SK-N-SH (cell line): ENCODE data around the gene EXOC6.

Experiments
- EZH2phosphoT487 ChIP-seq: fragments of 200-600 bp; sonication (generic); IDR thresholded peaks from 2 replicates; pipeline ENCODE4 v1.6.1; 2017; ENCODE audit warnings: low read depth, mixed run types, mild to moderate bottlenecking, antibody characterized with exemption, moderate library complexity, borderline replicate concordance
- GABPA ChIP-seq: IDR thresholded peaks from 2 replicates; pipeline ENCODE4 v1.4.0; 2012; ENCODE audit warnings: low read depth, mild to moderate bottlenecking
- JUND ChIP-seq: IDR thresholded peaks from 2 replicates; pipeline ENCODE4 v1.4.0; 2012
- NFIC ChIP-seq: IDR thresholded peaks from 2 replicates; pipeline ENCODE4 v1.4.0; 2012; ENCODE audit warnings: borderline replicate concordance
- POLR2AphosphoS5 ChIP-seq: IDR thresholded peaks from 2 replicates; pipeline ENCODE4 v1.6.1; 2012; ENCODE audit warnings: low read depth, low read length
- RAD21 ChIP-seq: IDR thresholded peaks from 2 replicates; pipeline ENCODE4 v1.6.1; 2012; ENCODE audit warnings: mild to moderate bottlenecking, low read length
- RFX5 ChIP-seq: IDR thresholded peaks from 2 replicates; pipeline ENCODE4 v1.6.1; 2012; ENCODE audit warnings: mild to moderate bottlenecking, improper control_type of control experiment, low read length
- YY1 ChIP-seq: IDR thresholded peaks from 2 replicates; pipeline ENCODE4 v1.4.0; 2012; ENCODE audit warnings: low read depth, mild to moderate bottlenecking
- TF ChIP-seq, protein P1 (sequence below): fragments of 200-600 bp; sonication (generic); IDR thresholded peaks from 2 replicates; pipeline ENCODE4 v1.6.1; 2017; ENCODE audit warnings: antibody characterized with exemption, mild to moderate bottlenecking, moderate library complexity
- TF ChIP-seq, protein P2 (sequence below): IDR thresholded peaks from 2 replicates; pipeline ENCODE4 v1.4.0; 2012; ENCODE audit warnings: low read depth
- TF ChIP-seq, protein P3 (sequence below): IDR thresholded peaks from 2 replicates; pipeline ENCODE4 v1.4.0; 2012; ENCODE audit warnings: low read depth, borderline replicate concordance

DNA sequence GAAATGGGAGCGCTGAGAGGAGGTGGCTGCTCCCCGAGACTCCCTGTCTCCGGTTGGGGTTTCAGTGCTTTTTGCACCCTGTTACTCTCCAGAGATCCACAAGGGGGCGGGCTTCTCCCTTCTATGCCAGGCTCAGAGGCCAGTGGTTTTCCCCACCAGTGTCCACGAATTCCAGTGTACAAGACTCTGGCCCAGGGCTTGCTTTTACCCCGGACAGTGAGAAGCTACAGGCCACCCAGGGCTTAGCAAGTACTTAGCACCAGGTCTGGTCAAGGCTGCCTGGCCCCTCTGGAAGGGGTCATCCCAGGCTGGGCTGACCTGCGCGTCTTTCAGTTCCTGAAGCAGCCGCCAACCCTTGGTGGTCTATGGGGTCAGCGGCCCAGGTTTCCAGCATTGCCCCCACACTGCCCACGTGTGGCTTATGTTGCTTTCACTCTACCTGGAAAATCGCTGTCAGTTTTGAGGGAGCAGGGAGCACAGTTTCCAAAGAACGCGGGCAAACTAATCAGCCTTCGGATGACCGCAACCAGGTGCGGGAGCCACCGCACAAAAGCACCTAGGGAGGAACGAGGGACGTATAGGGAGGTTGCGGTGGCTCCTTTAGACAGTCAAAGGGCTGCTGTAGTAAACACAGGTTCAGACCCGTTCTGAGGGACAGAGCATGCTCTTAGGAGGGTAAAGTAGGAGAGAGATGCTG, 232.2 kb downstream of the EXOC6 start:
- TF ChIP-seq, protein P1, sequence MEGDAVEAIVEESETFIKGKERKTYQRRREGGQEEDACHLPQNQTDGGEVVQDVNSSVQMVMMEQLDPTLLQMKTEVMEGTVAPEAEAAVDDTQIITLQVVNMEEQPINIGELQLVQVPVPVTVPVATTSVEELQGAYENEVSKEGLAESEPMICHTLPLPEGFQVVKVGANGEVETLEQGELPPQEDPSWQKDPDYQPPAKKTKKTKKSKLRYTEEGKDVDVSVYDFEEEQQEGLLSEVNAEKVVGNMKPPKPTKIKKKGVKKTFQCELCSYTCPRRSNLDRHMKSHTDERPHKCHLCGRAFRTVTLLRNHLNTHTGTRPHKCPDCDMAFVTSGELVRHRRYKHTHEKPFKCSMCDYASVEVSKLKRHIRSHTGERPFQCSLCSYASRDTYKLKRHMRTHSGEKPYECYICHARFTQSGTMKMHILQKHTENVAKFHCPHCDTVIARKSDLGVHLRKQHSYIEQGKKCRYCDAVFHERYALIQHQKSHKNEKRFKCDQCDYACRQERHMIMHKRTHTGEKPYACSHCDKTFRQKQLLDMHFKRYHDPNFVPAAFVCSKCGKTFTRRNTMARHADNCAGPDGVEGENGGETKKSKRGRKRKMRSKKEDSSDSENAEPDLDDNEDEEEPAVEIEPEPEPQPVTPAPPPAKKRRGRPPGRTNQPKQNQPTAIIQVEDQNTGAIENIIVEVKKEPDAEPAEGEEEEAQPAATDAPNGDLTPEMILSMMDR: peak; percentile 88
- no peak for TF ChIP-seq JUND
- TF ChIP-seq RAD21: peak; percentile 78
- TF ChIP-seq, protein P2, sequence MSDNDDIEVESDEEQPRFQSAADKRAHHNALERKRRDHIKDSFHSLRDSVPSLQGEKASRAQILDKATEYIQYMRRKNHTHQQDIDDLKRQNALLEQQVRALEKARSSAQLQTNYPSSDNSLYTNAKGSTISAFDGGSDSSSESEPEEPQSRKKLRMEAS: no peak
- TF ChIP-seq, protein P3, sequence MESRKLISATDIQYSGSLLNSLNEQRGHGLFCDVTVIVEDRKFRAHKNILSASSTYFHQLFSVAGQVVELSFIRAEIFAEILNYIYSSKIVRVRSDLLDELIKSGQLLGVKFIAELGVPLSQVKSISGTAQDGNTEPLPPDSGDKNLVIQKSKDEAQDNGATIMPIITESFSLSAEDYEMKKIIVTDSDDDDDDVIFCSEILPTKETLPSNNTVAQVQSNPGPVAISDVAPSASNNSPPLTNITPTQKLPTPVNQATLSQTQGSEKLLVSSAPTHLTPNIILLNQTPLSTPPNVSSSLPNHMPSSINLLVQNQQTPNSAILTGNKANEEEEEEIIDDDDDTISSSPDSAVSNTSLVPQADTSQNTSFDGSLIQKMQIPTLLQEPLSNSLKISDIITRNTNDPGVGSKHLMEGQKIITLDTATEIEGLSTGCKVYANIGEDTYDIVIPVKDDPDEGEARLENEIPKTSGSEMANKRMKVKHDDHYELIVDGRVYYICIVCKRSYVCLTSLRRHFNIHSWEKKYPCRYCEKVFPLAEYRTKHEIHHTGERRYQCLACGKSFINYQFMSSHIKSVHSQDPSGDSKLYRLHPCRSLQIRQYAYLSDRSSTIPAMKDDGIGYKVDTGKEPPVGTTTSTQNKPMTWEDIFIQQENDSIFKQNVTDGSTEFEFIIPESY: no peak
- no peak for TF ChIP-seq POLR2AphosphoS5
- no peak for TF ChIP-seq RFX5
- TF ChIP-seq NFIC: no peak
- TF ChIP-seq YY1: no peak
- TF ChIP-seq GABPA: no peak
- TF ChIP-seq EZH2phosphoT487: no peak
